Gastroesophageal sphincter (tissue), 3 donors: ENCODE data around the gene STIMATE.

ENCODE experiments used
- CTCF ChIP-seq, 4 experiments: fragments of 200-600 bp in 2 of 4; fragments of 450-650 bp in 2 of 4; sonication (generic) in 1 of 4; IDR thresholded peaks; one replicate each; pipeline ENCODE4 v1.5.1; 2017 to 2019; ENCODE audit warnings: antibody characterized with exemption in 4 of 4, mild to moderate bottlenecking in 2 of 4, moderate library complexity in 2 of 4
- EP300 ChIP-seq: sonication (generic); formaldehyde crosslinking; IDR thresholded peaks from one replicate; pipeline ENCODE4 v1.6.1; 2017; ENCODE audit warnings: antibody characterized with exemption, mild to moderate bottlenecking

- TF ChIP-seq CTCF (IDR thresholded peaks at IDR 0.05) (no peak), EP300 (no peak)
Measured at GRCh38 chr3:52925405-52926313, 28.3 kb upstream of the STIMATE start.
